ENCODE measurements around the gene TCTN3.
"Not testable (repeated sequence)": the region's sequence is repeated elsewhere in the genome, so short reads cannot be mapped to it uniquely, and the experiment has no call there.

TCTN3 gene, protein sequence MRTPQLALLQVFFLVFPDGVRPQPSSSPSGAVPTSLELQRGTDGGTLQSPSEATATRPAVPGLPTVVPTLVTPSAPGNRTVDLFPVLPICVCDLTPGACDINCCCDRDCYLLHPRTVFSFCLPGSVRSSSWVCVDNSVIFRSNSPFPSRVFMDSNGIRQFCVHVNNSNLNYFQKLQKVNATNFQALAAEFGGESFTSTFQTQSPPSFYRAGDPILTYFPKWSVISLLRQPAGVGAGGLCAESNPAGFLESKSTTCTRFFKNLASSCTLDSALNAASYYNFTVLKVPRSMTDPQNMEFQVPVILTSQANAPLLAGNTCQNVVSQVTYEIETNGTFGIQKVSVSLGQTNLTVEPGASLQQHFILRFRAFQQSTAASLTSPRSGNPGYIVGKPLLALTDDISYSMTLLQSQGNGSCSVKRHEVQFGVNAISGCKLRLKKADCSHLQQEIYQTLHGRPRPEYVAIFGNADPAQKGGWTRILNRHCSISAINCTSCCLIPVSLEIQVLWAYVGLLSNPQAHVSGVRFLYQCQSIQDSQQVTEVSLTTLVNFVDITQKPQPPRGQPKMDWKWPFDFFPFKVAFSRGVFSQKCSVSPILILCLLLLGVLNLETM

DNA sequence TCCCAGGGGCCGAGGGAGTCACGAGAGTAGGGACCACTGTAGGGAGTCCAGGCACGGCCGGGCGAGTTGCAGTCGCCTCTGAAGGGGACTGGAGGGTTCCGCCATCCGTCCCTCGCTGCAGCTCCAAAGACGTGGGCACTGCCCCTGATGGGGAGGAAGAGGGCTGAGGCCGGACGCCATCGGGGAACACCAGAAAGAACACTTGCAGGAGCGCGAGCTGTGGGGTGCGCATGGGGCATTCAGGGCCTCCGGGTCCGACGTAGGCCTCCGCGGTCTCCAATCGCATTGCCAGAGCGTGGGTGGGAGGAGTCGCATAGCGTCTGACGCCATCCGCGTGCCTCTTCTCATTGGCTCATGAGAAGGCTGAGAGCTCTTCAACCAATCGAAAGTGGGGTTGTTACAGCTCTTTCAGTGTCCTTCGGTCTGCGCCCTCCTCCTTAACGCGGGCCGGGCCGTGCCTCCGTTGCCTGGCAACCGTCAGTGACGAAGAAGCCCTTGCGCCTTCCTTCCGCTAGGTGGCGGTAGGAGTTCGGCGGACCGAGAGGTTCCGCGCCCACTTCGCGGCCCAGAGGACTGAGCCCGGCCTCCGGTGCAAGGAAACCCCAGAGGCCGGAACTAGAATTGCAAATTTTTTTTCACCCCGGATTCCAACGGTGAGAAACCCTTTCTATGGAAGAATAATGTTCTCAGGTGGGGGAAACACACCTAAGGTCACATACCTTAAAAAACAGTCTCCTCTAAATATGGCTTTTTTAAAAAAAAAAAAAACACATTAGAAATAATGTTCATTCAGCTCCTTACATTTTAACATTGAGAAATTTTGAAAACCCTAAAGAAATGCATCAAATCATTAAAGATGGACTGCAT lies at the start of gene TCTN3:
TSS of gene TCTN3 (minus strand) at position 260 of the 867 bp plus-strand sequence. CDS start at position 232, 28 bp downstream.
- peak; percentile 83 to 94 (median 90) for DNase-seq (ENCODE audit: low read depth in 4 of 4, low spot score in 1 of 4)

DNA sequence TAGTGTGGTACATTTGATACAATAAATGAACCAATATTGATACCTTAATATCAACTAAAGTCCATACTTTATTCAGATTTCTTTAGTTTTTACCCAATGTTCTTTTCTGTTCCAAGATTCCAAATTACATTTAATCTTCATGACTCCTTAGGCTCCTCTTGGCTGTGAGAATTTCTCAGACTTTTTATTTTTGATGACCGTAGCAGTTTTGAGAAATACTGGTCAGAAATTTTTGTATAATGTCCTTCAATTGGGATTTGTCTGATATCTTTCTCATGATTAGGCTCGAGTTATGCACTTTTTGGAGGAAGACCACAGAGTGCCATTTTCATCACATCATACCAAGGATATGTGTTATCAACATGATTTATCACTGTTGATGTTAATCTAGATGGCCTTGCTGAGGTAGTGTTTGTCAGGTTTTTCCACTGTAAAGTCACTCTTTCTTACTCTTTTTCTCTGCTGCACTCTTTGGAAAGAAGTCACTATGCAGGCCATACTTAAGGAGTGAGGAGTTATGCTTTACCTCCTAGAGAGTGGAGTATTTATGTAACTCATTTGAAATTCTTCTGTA lies 49.3 kb upstream of the TCTN3 start:
- DNase-seq (ENCODE audit: low read depth in 4 of 4, low spot score in 1 of 4) = no peak

DNA sequence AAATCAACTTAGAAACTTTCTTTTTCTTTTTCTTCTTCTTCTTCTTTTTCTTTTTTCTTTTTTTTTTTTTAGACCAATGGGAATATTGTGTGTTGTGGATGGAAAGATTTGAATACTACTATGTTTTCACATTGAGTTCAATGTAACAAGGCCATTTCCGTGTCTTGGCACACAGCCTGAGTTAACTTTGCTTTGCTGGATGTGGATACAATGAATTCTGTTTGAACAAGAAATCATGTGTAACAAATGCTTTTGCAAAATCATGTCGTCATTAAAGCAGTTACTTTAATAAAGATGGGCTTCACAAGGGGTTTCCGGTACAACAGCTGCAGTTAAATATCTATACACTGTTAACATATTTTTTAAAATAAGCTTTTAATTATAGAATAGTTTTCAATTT lies 48.8 kb upstream of the TCTN3 start:
- DNase-seq (ENCODE audit: low read depth in 4 of 4, low spot score in 1 of 4) = no peak

DNA sequence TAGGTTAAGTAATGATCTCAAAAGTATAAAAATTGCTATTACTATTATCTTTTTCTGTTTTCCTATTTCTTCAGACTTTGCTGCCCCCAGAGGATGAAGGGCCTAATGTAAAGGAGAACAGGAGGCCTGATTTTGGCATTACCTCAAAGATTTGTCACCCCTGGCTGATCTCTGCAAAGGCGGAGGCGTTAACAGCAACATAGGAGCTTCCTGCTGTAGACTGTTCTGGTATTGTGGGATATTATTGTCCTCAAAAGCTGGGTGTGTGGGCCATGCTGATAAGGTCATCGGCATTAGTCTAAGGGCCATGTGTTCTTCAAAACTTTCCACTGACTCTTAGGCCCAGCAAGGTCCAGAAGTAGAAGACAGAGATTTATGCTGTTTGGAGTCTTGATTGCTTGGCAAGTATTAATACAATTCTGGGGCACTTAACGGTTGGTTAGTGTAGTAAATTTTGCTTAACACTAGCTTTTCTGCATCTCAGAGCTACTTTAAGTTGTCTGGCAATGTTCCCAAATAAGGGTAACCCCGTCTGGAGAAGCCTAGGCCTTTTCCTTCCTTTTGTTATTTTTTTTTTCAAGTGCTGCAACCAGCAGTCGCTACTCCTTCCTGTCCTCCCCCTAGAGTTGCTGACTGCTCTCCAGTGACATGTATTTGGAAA lies 48.2 kb upstream of the TCTN3 start:
- no peak for DNase-seq (ENCODE audit: low read depth in 4 of 4, low spot score in 1 of 4)

DNA sequence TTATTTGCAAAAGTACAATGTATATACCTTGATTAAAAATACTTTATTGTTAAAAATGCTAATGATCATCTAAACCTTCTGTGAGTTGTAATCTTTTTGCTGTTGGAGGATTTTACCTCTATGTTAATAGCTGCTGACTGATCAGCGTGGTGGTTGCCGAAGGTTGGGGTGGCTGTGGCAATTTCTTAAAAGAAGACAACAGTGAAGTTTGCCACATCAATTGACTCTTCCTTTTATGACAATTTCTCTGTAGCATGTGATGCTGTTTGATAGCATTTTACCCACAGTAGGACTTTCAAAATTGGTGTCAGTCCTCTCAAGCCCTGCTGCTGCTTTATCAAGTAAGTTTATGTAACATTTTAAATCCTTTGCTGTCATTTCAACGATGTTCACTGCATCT lies 45.3 kb upstream of the TCTN3 start:
- DNase-seq (ENCODE audit: low read depth in 4 of 4, low spot score in 1 of 4) = no peak

DNA sequence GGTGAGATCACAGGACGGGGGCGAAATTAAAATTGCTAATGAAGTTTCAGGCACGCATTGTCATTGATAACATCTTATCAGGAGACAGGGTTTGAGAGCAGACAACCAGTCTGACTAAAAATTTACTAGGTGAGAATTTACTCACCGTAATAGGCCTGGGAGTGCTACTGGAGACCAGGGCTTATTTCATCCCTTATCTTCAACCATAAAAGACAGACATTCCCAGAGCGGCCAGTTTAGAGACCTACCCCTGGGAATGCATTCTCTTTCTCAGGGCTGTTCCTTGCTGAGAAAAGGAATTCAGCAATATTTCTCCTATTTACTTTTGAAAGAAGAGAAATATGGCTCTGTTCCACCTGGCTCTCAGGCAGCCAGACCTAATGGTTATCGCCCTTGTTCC lies 39.2 kb upstream of the TCTN3 start:
- not testable (repeated sequence) for DNase-seq (ENCODE audit: low read depth in 4 of 4, low spot score in 1 of 4)

DNA sequence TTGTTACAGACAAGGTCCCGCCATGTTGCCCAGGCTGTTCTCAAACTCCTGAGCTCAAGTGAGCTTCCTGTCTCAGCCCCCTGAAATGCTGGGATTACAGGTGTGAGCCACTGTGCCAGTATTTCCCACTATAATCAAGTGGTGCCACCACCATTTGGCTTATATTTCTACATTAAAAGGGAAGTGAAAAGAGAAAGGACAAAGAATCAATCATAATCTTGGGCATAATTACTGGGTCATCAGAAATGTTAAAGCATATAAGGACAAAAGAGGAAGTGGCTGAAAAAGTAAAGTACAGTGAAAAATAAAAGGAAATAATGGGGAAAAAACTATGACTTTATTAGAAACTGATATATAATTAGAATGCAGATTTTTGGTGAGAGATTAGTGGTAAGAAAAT lies 36.5 kb upstream of the TCTN3 start:
- DNase-seq (ENCODE audit: low read depth in 4 of 4, low spot score in 1 of 4) = no peak

DNA sequence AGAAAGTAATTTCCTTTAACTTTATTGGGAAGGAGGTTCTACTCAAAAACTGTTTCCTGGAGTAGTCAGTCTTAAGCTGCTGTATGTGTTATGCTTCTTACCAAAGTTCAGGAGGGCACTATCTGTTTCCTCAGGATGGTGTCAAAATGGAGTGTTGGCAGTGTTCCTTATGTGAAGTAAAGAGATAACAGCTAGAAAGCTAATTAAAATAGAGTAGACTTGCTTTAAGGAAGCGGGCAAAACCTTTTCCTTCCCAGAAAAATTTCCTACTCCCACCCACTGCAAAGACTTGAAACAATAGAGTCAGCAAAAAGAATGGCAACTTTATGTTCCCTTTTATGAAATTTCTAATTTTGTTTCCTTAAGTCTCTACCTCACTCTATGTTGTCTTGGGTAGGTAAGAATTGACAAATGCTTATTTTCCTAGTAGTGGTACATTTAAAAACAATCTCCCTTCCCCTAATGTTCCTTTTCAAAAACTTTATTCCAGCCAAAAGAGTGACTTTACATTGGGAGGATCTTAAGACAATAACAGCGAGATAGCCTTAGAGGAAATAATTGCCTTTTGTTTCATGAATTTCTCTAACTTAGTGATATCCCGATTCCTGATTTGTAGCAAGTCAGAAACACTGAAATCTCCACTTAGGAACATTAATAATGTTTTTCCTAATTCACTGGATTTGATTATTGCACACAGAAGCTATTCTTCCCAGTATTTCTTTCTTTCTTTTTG lies 35.8 kb upstream of the TCTN3 start:
- no peak for DNase-seq (ENCODE audit: low read depth in 4 of 4, low spot score in 1 of 4)

DNA sequence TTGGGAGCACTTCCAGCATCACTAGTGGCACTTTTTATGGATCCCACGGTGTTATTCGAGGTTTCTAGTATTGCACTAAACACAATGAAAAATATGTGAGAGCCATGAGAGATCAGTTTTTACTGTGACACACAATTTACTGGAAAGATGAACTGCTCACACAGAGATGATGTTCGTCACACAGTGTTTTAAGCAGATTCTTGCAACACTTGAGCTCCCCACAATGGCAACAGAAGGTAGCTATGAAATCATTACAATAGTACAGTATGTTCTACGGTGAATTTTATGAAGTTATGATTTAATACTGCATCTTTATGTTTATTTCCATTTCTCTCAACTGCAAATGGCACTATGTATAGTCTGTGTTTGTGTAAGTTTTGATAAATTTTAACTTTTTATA lies 34.8 kb upstream of the TCTN3 start:
- no peak for DNase-seq (ENCODE audit: low read depth in 4 of 4, low spot score in 1 of 4)

DNA sequence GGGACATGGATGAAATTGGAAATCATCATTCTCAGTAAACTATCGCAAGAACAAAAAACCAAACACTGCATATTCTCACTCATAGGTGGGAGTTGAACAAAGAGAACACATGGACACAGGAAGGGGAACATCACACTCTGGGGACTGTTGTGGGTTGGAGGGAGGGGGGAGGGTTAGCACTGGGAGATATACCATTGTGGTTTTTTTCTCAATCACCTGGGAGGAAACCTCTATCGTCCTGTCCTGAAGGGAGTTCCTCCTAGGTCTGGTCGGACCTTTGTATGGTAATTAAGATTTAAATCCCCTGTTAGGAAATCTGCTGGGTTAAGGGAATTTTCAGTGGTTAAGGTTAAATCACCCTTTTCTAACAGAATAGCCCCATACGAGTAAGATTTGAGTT lies 28.8 kb upstream of the TCTN3 start:
- DNase-seq (ENCODE audit: low read depth in 4 of 4, low spot score in 1 of 4) = not testable (repeated sequence)

DNA sequence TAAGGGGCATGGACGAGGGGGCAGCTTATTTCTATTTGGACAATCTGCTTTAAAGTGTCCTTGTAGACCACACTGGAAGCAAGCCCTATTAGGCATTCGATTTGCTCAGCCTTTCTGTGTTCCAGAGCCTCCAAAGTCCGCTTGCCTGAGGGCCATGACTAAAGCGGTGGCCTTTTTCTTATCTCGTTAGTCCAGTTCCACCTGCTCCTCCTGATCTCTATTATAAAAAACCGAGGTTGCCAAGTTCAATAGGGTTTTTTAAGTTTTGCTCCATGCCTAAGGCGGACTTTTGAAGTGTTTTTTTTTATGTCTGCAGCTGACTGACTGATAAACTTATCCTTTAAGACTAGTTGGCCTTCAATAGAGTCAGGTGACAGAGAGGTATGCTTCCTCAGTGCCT lies 27.0 kb upstream of the TCTN3 start:
- DNase-seq (ENCODE audit: low read depth in 4 of 4, low spot score in 1 of 4) = not testable (repeated sequence)

DNA sequence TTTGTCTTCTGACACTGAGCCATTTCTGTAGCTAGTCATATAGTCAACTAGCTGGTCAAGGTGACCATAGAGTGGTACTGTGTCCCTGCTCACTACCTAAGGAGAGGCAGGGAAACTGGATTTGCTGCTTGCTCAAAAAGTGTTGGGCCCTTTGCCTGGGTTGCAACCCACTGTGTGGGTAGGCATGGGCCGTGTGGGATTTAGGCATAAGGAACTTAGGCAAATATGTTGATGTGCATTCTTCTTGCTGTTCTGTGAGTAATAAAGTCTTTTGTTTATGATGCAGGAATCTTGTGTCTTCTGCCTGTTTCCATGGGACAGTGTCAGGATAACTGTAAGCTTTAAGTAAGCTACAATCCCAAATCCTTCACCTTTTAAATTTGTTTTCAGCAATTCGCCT lies 23.1 kb upstream of the TCTN3 start:
- DNase-seq (ENCODE audit: low read depth in 4 of 4, low spot score in 1 of 4) = no peak

DNA sequence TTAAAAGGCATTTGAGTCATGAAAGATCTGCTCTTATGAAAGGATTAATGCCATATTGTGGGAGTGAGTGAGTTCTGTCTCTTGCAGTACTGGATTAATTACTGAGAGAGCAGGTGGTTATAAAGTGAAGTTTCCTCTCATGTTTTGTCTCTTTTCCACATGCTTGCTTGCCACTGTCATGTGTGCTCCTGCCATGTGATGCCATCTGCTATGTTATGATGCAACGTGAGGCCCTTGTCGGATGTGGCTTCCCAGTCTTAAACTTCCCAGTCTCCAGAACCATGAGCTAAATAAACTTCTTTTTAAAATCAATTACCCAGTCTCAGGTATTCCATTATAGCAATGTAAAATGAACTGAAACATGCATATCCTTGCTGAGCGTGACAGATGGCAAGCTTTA lies 22.7 kb upstream of the TCTN3 start:
- DNase-seq (ENCODE audit: low read depth in 4 of 4, low spot score in 1 of 4) = no peak

DNA sequence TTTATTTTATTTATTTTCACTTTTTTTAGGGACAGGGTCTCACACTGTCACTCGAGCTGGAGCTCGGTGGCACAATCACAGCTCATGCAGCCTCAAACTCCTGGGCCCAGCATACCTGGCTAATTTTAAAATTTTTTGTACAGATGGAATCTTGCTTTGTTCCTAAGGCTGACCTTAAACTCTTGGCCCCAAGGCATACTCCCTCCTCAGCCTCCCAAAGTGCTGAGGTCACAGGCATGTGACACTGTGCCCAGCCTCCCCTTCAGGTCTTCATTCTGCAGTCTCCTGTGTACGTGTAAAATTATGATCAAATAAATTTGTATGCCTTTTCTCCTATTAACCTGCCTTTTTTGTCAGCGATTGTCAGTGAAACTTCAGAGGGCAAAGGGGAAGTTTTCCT lies 17.8 kb upstream of the TCTN3 start:
- DNase-seq (ENCODE audit: low read depth in 4 of 4, low spot score in 1 of 4) = no peak

DNA sequence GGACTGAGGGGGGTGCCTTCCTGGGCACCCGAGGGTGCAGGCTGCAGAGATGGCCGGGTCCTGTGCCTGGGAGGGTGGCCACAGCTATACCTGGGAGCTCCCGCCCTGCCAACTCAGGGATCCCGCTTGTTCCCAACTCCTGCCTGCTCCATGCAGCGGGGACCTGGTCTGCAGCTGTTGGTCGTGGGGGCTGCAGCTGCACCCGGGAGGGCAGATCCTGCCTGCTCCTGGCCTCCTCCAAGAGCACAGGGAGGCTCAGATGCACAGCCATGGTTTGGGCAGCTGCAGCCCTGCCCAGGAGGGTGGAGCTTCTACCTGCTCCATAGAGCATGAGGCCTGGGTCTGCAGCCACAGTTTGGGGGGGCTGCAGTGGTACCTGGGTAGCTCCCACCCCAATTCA lies 13.3 kb upstream of the TCTN3 start:
- no peak for DNase-seq (ENCODE audit: low read depth in 4 of 4, low spot score in 1 of 4)

DNA sequence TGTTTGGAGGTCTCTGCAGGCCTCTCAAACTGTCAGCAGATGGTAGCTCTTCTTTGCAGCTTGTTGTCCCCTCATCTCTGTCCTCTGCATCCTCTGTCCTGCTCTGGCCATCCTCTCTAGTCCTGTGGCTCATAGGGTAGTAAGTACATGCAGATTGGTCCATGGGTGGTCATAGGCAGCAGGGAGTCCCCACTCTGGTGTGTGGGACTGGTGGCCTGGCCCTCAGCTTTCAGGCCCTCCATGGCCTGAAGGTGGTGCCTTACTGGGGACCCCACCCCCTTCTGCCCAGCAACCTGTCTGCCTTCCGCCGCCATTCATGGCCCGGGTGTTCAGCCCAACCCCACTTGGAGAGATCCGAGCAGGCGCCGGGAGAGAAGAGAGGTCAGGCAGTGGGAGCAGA lies 12.8 kb upstream of the TCTN3 start:
- no peak for DNase-seq (ENCODE audit: low read depth in 4 of 4, low spot score in 1 of 4)

DNA sequence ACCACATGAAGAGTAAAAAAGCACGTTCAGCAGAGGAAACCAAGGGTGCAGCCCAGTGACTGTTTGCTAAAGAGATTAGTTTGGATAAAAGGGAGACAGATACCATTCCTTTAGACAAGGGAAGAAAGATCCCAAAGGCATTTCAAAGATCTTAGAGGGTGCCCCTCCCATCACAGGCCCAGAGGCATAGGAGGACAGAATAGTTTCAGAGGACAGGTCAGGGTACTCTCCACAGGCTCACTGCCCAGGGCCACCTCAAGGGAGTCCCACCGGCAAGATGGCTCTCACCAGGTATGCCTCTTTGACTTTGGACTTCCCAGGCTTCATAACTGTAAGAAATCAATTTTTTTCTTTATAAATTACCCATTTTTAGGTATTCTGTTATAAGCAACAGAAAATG lies 4.7 kb upstream of the TCTN3 start:
- DNase-seq (ENCODE audit: low read depth in 4 of 4, low spot score in 1 of 4) = no peak

DNA sequence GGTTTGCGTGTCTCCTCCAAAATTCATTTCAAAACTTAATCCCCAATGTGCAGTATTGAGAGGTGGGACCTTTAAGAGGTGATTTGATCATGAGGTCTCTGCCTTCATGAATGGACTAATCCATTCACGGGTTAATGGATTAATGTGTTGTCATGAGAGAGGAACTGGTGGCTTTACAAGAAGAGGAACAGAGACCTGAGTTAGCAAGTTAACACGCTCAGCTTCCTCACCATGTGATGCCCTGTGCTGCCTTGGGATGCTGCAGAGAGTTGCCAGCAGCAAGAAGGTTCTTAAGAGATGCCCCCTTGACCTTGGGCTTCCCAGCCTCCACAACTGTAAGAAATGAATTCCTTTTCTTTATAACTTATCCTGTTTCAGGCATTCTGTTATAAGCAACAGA lies 3.7 kb upstream of the TCTN3 start:
- DNase-seq (ENCODE audit: low read depth in 4 of 4, low spot score in 1 of 4) = no peak

DNA sequence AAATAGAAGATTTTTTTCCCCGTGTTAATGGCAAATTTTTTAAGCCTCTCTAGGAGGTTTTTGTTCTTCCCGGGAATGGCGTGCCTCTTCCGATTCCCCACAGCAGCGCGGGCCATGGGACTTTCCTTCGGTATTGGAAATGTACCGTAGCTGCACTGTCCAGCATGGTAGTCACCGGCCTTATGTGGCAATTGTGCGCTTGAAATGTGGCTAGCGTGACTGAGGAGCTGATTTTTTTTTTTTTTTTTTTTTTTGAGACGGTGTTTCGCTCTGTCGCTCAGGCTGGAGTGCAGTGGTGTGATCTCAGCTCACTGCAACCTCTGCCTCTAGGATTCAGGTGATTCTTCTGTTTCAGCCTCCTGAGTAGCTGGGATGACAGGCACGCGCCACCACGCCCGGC lies 938 bp upstream of the TCTN3 start:
- no peak for DNase-seq (ENCODE audit: low read depth in 4 of 4, low spot score in 1 of 4)

DNA sequence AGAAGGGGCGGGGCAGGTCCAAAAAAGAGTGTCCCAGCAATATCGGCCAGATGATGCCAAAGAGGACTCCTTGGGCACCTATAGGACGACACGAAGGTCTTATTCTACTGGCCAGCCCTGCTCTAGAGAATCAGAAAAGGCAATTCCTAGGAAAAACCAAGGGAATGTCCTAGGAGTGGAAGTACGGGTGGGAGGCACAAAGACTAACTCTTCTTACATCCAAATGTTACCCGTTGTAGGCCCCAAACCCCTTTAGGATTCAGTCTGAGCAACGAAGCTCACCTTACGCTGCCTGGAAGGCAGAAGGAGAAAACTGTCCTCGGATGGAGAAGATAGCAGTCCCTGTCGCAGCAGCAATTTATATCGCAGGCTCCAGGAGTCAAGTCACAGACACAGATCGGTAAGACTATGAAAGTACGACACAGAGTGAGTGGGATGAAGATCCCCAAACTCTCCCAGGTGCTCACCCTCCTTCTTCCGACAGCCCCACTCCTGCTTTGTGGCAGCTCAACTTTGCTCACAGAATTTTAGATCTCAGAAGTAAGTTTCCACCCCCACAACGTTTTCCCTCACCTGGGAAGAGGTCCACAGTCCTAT lies 558 bp downstream of the TCTN3 start:
- peak in 1 of 4 experiments; percentile 4 for DNase-seq (ENCODE audit: low read depth in 4 of 4, low spot score in 1 of 4)
